ENCODE measurements around the gene PLK3. TPM values are rescaled to one million over a fixed set of nuclear protein-coding genes. Genes with fewer than 3 reads are reported as not detected.

The PLK3 gene
- total and polyA plus RNA-seq, 9 of the 15 experiments (the other 6 are each of a cell fraction or from before 2014, with no cell fraction given) = 0.52 to 22.7 (median 11.0) TPM

GRCh38 chr1:44819608-44820327 lies 19.6 kb downstream of the PLK3 start (continued):
- peak; percentile 83 for TF ChIP-seq ZNF592 (IDR thresholded peaks at IDR 0.05)
- no peak for TF ChIP-seq KAT2B (IDR thresholded peaks at IDR 0.05; ENCODE audit: low read depth, low read length)
- TF ChIP-seq VEZF1 (CRISPR knock-in tag; IDR thresholded peaks at IDR 0.05) = peak; percentile 67
- TF ChIP-seq CREBBP (IDR thresholded peaks at IDR 0.05; ENCODE audit: low read depth, low read length) = no peak
- TF ChIP-seq PRDM10 (IDR thresholded peaks at IDR 0.05; ENCODE audit: partially characterized antibody) = peak; percentile 36
- TF ChIP-seq BRD9 (IDR thresholded peaks at IDR 0.05; ENCODE audit: low read depth, partially characterized antibody) = peak; percentile 26
- TF ChIP-seq CREB3L1 (IDR thresholded peaks at IDR 0.05; ENCODE audit: borderline replicate concordance, low read depth) = peak; percentile 78
- TF ChIP-seq SMARCC2 (IDR thresholded peaks at IDR 0.05; ENCODE audit: low read depth) = peak; percentile 51; the same call in 1 of the 2 replicates
- peak; percentile 70 for TF ChIP-seq KHSRP (IDR thresholded peaks at IDR 0.05)
- no peak for TF ChIP-seq HDGF (IDR thresholded peaks at IDR 0.05)
- peak; percentile 49 for TF ChIP-seq RBBP5 (IDR thresholded peaks at IDR 0.05; ENCODE audit: borderline replicate concordance, insufficient read depth, low read length, poor library complexity, severe bottlenecking)
- TF ChIP-seq STAT5A (IDR thresholded peaks at IDR 0.05; ENCODE audit: borderline replicate concordance, low read length) = peak; percentile 77
- TF ChIP-seq NCOA4 (IDR thresholded peaks at IDR 0.05; ENCODE audit: partially characterized antibody) = peak; percentile 96
- TF ChIP-seq ZNF184 (CRISPR knock-in tag; IDR thresholded peaks at IDR 0.05) = no peak
- peak; percentile 100 for TF ChIP-seq POLR2AphosphoS5 (IDR thresholded peaks at IDR 0.05; ENCODE audit: control insufficient read depth, insufficient read depth, low read depth, low read length)
